Thymus (tissue), 11 donors: ENCODE results near the gene SMARCA4. TPM values are rescaled to one million over a fixed set of nuclear protein-coding genes. Genes with fewer than 3 reads are reported as not detected.
A peak's percentile ranks its signal among the peaks of the same experiment; 100 is the strongest.

ENCODE experiments used
- DNase-seq, 9 donors: peaks; one replicate each; pipeline ENCODE4 v3.0.0-alpha.2; 2013; ENCODE audit warnings: low spot score in 9 of 9, low read depth in 6 of 9, missing footprints in 1 of 9
- H3K27ac ChIP-seq, 2 donors: one replicate each; pipeline ENCODE4 v1.5.1; 2013; ENCODE audit warnings: control low read depth in 1 of 2, low read depth in 1 of 2, low read length in 1 of 2, mild to moderate bottlenecking in 1 of 2, moderate library complexity in 1 of 2
- H3K27me3 ChIP-seq, 2 donors: one replicate each; pipeline ENCODE4 v1.5.1; 2013; ENCODE audit warnings: low read length in 1 of 2; ENCODE audit not compliant: control insufficient read depth in 2 of 2, insufficient read depth in 1 of 2
- H3K36me3 ChIP-seq, 2 donors: one replicate each; pipeline ENCODE4 v1.5.1; 2013; ENCODE audit warnings: low read length in 1 of 2, mild to moderate bottlenecking in 1 of 2, moderate library complexity in 1 of 2; ENCODE audit not compliant: control insufficient read depth in 2 of 2, insufficient read depth in 2 of 2
- H3K4me1 ChIP-seq, 2 donors: one replicate each; pipeline ENCODE4 v1.5.1; 2013; ENCODE audit warnings: low read length in 2 of 2; ENCODE audit not compliant: control insufficient read depth in 2 of 2, insufficient read depth in 2 of 2
- H3K4me3 ChIP-seq, 2 donors: one replicate each; pipeline ENCODE4 v1.5.1; 2013; ENCODE audit warnings: low read length in 2 of 2, control low read depth in 1 of 2, mild to moderate bottlenecking in 1 of 2
- H3K9me3 ChIP-seq, 2 donors: one replicate each; pipeline ENCODE4 v1.5.1; 2013; ENCODE audit warnings: low read length in 1 of 2, mild to moderate bottlenecking in 1 of 2; ENCODE audit not compliant: control insufficient read depth in 2 of 2, insufficient read depth in 1 of 2
- WGBS: extraction: QIAGEN DNeasy Blood & Tissue Kit; methylation state at CpG from one replicate; pipeline ENCODE4 v1.1.7; 2013; 5-methylcytosine and 5-hydroxymethylcytosine counted together
- polyA plus RNA-seq: library from polyadenylated mRNA; stranded (reverse); fragments of 200-250 nt; gene quantifications from one replicate; pipeline ENCODE4 v1.2.3, GENCODE V29; 2013
- total RNA-seq: library from RNA; stranded (reverse); fragments of 120-200 nt; gene quantifications from one replicate; pipeline ENCODE4 v1.2.4, GENCODE V29; 2013
- donor health status: healthy.

The SMARCA4 gene
- total and polyA plus RNA-seq, 2 donors = 76.6 to 88.0 TPM

DNA sequence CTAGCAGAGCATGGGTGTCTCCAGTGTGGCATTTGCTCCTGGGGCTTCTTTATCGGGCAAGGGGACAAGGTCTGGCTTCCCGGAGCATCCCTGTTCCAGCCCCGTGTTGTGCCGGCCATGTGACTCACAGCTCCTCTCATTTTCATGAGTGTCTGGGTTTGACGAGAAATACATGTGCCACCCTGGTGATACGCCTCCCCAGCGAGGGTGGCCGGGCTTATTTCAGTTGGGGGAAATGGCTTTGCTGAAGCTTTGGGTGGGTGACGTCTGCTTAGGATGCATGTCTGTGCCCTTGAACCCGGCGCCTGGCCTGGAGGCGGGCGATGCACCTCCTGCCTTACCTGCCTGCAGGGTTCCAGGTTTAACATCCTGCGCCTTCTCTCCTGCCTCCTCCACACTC lies 66.6 kb downstream of the SMARCA4 start:
- Histone ChIP-seq H3K4me1 (peaks cover 4 to 12% of the 10 kb centered on the region in 2 donors), H3K27ac (no peak overlapping the region), H3K4me3 (no peak overlapping the region), H3K36me3 (peaks cover 96% of the 10 kb centered on the region in 2 donors), H3K27me3 (no peaks in the 10 kb centered on the region), H3K9me3 (no peaks in the 10 kb centered on the region)
- 97% methylated on average over 14 of the region's 14 CpGs for whole genome bisulfite sequencing
- DNase-seq = no peak

DNA sequence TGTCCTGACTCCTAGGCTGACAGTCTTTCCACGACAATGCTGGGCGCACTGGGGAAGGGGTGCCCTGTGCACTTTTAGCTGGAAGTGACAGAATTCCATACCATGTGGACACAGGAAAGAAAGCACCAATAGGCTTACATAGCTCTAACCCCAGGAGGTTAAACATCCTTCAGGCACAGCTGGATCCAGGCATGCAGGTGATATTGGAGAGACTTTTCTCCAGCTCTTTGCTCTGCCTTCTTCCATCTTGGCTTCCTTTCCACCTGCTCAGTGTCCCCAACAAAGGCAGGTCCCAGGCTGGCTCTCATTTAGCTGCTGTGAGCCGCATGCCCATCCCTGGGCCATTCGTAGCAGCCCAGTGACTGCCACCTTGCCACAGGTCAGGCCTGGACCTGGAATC lies 67.3 kb downstream of the SMARCA4 start:
- WGBS = 98% methylated on average over 4 of the region's 4 CpGs
- no peak for DNase-seq
- no peaks in the 10 kb centered on the region for H3K27me3 ChIP-seq
- no peak overlapping the region for H3K27ac ChIP-seq
- H3K4me1 ChIP-seq = peaks cover 4 to 8% of the 10 kb centered on the region in 2 donors
- no peaks in the 10 kb centered on the region for H3K9me3 ChIP-seq
- H3K4me3 ChIP-seq = no peak overlapping the region
- peaks cover 96% of the 10 kb centered on the region in 2 donors for H3K36me3 ChIP-seq

DNA sequence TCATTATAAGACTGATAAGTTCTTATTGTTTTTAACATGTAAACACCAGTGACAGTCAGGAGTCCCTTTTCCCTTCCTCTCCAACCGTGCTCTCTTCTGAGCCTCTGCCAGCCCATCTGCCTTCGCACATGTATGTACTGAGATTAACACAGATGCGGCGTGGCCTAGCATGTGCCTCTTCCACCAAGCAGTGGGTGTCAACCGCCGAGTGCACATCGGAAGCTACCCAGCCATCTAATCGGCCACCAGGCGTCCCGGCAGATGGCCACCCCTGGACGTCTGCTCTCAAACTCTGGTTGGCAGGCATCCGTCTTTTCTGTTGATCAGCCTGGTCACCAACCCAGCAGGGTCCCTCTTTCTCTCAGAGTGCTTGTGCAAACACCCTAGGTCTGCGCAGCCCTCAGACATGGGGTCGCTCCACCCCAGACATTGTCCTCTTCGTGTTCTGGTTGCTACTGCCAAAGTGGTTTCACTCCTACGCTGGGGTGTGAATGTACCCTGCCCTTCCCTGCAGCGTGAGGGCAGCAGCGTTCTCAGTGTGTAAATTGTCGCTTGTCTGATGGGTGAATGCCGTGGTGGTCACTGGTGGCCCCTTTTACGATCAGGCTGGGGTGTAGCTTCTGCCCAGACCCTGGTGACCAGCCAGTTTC lies 70.7 kb downstream of the SMARCA4 start:
- Histone ChIP-seq H3K4me1 (peaks cover 2 to 20% of the 10 kb centered on the region in 2 donors), H3K4me3 (no peak overlapping the region), H3K27ac (peak overlapping the region in 1 of 2 donors; percentile 8), H3K36me3 (peaks cover 97% of the 10 kb centered on the region in 2 donors), H3K27me3 (no peaks in the 10 kb centered on the region), H3K9me3 (no peaks in the 10 kb centered on the region)
- WGBS = 97% methylated on average over 21 of the region's 21 CpGs
- no peak for DNase-seq

DNA sequence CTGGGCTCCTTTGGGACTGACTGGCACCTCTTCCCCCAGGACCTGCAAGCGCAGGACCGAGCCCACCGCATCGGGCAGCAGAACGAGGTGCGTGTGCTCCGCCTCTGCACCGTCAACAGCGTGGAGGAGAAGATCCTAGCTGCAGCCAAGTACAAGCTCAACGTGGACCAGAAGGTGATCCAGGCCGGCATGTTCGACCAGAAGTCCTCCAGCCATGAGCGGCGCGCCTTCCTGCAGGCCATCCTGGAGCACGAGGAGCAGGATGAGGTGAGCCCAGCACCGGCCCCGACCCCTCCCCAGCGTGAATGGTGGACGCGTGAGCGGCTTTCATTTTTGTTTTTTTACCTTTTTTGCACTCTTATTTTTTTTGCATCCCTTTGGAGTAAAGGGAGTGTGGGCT lies 72.4 kb downstream of the SMARCA4 start:
- Histone ChIP-seq H3K9me3 (no peaks in the 10 kb centered on the region), H3K36me3 (peaks cover 96 to 97% of the 10 kb centered on the region in 2 donors), H3K27ac (no peak overlapping the region), H3K4me1 (peaks cover 4 to 22% of the 10 kb centered on the region in 2 donors), H3K4me3 (no peak overlapping the region), H3K27me3 (no peaks in the 10 kb centered on the region)
- WGBS = 93% methylated on average over 22 of the region's 22 CpGs
- no peak for DNase-seq

DNA sequence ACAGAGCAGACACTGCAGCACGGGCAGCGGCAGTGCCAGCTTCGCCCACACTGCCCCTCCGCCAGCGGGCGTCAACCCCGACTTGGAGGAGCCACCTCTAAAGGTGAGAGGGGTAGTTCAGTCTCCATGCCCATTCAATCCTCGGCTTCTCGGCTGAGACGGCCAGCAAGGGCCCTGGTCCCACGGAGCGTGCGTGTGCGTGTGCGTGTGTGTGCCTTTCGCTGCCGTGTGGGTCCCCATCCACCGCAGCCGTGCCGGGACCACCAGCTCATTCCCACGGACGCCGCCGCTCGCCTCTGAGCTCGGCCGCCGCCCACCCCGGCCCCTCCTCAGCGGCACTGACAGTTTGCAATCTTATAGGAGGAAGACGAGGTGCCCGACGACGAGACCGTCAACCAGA lies 72.9 kb downstream of the SMARCA4 start:
- no peak overlapping the region for H3K4me3 ChIP-seq
- H3K4me1 ChIP-seq = peaks cover 4 to 22% of the 10 kb centered on the region in 2 donors
- no peaks in the 10 kb centered on the region for H3K9me3 ChIP-seq
- H3K27ac ChIP-seq = no peak overlapping the region
- WGBS = 97% methylated on average over 35 of the region's 35 CpGs
- DNase-seq = no peak
- H3K27me3 ChIP-seq = no peaks in the 10 kb centered on the region
- H3K36me3 ChIP-seq = peaks cover 96 to 97% of the 10 kb centered on the region in 2 donors

DNA sequence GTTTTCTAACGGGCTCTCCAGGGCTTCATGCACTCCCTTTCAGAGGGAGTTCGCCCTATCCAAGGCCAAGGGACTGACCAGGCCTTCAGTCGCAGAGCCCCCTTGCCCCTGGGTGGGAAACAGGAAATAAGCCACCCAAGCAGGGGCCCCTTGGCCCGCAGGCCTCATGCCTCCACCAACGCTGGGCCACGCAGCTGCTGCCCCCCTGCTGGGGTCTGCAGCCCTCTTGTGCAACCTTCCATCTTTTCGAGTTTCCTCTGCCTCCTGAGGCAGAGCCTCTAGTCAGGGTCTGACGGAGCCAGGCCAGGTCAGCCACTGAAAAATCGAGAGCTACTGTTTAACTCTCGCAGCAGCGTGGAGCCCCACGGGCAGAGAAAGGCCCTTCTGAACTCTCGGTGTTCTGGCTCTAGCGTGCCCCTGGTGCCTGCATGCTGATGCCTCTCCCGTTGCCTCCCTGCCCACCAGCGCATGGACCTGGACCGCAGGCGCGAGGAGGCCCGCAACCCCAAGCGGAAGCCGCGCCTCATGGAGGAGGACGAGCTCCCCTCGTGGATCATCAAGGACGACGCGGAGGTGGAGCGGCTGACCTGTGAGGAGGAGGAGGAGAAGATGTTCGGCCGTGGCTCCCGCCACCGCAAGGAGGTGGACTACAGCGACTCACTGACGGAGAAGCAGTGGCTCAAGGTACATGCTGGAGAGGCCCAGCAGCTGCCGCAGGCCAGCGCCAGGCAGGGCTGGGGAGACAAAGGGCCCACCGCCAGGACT lies 73.8 kb downstream of the SMARCA4 start:
- peak overlapping the region; percentile 68 to 93 for H3K27ac ChIP-seq

DNA sequence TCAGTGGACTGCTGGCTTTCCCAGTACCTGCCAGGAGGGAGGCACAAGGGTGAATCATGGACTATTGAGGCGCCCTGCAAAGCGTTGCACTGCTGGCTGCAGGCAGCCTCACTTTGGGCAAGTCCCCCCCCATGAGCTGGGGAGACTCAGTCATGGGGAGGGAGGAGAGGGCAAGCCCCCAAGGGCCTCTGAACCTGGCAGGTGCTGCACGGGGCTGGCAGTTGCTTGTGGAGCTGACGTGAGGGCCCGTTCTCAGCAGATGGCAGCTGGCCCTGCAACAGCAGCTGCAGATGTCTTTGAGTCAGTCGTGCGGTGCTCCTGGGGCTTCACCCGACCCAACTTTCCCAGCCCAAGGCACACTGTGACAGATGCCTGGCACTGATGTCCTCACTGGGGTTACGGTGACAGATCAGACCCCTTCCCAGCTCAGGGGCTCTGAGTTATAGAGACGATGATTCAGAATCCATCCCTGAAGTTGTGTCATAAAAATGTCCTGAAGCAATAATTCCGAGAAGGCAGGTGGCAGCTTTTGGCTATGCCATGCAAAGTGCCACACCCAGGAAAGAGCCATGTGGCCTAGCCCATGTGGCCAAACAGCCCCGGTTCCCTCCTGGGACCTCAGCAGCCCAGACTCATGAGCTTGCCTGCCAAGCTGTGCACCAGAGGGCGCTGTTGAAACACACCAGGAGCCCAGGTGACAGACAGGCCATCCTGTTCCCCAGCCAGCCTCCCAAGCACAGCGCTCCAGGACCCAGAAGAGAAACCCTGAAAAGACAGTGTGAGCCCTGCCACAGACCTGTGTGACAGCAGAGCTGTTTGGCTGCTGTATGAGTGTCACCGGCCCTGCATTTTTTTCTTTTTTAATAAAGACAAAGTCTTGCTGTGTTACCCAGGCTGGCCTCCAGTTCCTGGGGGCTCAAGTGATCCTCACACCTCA lies 74.9 kb downstream of the SMARCA4 start:
- DNase-seq = peak; percentile 68 to 92 (median 83)
- Histone ChIP-seq H3K27ac (peak overlapping the region; percentile 73 to 93), H3K27me3 (no peaks in the 10 kb centered on the region), H3K4me3 (no peak overlapping the region), H3K36me3 (peaks cover 83 to 97% of the 10 kb centered on the region in 2 donors), H3K9me3 (no peaks in the 10 kb centered on the region), H3K4me1 (peaks cover 4 to 22% of the 10 kb centered on the region in 2 donors)
- WGBS = 31% methylated on average over 15 of the region's 15 CpGs

More for the DNA sequence above, 73.8 kb downstream of the SMARCA4 start:
- DNase-seq = no peak
- H3K4me1 ChIP-seq = peaks cover 4 to 22% of the 10 kb centered on the region in 2 donors
- WGBS = 97% methylated on average over 38 of the region's 38 CpGs
- H3K9me3 ChIP-seq = no peaks in the 10 kb centered on the region
- H3K4me3 ChIP-seq = no peak overlapping the region
- no peaks in the 10 kb centered on the region for H3K27me3 ChIP-seq
- peaks cover 93 to 97% of the 10 kb centered on the region in 2 donors for H3K36me3 ChIP-seq

DNA sequence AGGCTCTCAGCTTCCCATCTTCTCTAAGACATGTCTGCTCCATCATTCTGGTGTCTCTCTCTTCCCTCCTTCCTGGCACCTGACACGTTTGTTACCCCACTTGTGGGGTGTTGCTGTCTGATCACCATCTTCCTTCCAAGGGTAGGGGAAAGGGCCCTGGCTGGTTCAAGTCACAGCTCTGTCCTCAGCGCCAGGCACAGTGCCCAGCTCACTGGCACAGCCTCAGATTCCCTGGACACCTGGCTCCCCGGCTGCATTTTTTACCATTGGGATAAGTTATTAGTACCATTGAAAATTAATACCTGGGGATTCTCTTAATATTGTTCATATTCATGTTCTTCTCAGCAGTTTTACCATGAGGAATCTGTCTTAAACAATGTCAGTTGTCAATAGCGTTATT lies 77.7 kb downstream of the SMARCA4 start:
- DNase-seq = no peak
- no peak overlapping the region for H3K4me3 ChIP-seq
- H3K36me3 ChIP-seq = peaks cover 83 to 96% of the 10 kb centered on the region in 2 donors
- H3K27me3 ChIP-seq = no peaks in the 10 kb centered on the region
- H3K4me1 ChIP-seq = peaks cover 4 to 22% of the 10 kb centered on the region in 2 donors
- 98% methylated on average over 4 of the region's 4 CpGs for WGBS
- no peaks in the 10 kb centered on the region for H3K9me3 ChIP-seq
- no peak overlapping the region for H3K27ac ChIP-seq
